ENCODE measurements around the gene IGFN1. TPM values are rescaled to one million over a fixed set of nuclear protein-coding genes. Genes with fewer than 3 reads are reported as not detected.
"Not testable (repeated sequence)": the region's sequence is repeated elsewhere in the genome, so short reads cannot be mapped to it uniquely, and the experiment has no call there.

Gene IGFN1
- total RNA-seq, 2 experiments from 2014 or later = not detected

DNA sequence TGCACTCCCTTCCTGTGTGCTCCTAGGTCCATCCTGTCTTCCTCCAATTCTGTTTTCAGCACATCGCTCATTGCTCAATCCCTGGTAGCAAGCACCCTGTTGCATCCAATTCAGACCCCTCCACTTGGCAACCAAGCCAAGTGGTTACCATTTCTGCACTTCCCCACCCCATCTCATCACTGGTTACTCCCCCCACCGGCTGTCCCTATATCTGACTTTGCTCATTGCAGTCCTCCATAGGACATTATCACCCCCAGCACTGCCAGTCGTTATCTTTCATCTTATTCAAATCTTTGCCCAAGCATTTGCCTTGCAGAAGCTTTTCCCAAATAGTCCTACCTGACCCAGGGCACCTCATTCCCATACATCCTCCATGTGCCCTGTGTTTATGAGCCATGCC, 34.3 kb upstream of the IGFN1 start:
- H3K4me3 Mint-ChIP-seq = peak overlapping the region; percentile 63
- DNase-seq = no peak
- H3K27ac Mint-ChIP-seq = no peak overlapping the region
- H3K9me3 Mint-ChIP-seq = no peaks in the 10 kb centered on the region
- intact Hi-C loops (cut with DNase I, micrococcal nuclease) = loop anchor here in 1 of 2 experiments (5.0 to 10.0 kb wide), 6 partner anchors 134 to 988 kb away; partner anchors contain the start of genes ARL8A, CSRP1, KIF21B and ZNF281
- TF ChIP-seq, protein P1, sequence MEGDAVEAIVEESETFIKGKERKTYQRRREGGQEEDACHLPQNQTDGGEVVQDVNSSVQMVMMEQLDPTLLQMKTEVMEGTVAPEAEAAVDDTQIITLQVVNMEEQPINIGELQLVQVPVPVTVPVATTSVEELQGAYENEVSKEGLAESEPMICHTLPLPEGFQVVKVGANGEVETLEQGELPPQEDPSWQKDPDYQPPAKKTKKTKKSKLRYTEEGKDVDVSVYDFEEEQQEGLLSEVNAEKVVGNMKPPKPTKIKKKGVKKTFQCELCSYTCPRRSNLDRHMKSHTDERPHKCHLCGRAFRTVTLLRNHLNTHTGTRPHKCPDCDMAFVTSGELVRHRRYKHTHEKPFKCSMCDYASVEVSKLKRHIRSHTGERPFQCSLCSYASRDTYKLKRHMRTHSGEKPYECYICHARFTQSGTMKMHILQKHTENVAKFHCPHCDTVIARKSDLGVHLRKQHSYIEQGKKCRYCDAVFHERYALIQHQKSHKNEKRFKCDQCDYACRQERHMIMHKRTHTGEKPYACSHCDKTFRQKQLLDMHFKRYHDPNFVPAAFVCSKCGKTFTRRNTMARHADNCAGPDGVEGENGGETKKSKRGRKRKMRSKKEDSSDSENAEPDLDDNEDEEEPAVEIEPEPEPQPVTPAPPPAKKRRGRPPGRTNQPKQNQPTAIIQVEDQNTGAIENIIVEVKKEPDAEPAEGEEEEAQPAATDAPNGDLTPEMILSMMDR (IDR thresholded peaks at IDR 0.05) = no peak
- ChIA-PET POLR2A (no interaction called here), CTCF (interaction anchor here (1.8 kb wide), 1 partner anchor 37 kb away, joined by 4 read pairs; no protein-coding TSS in a partner anchor)
- Histone ChIP-seq H3K4me3 (ENCODE audit: low read length) (no peak overlapping the region), H3K36me3 (ENCODE audit: insufficient read depth, low read length) (peaks cover 3% of the 10 kb centered on the region), H3K27me3 (ENCODE audit: control insufficient read depth in 1 of 2, insufficient read depth in 2 of 2, low read length in 2 of 2) (no peaks in the 10 kb centered on the region), H3K4me1 (ENCODE audit: insufficient read depth, low read length) (peaks cover 15% of the 10 kb centered on the region), H3K27ac (ENCODE audit: low read depth in 1 of 2, low read length in 2 of 2) (no peak overlapping the region), H3K9me3 (ENCODE audit: control insufficient read depth in 1 of 2, insufficient read depth in 1 of 2, low read length in 2 of 2) (no peaks in the 10 kb centered on the region)
- peaks cover 19% of the 10 kb centered on the region for H3K27me3 Mint-ChIP-seq
- H3K36me3 Mint-ChIP-seq (ENCODE audit: low read depth) = peaks cover 8% of the 10 kb centered on the region
- no peak for ATAC-seq (ENCODE audit: poor library complexity)
- peaks cover 26% of the 10 kb centered on the region for H3K4me1 Mint-ChIP-seq (ENCODE audit: low read depth)

DNA sequence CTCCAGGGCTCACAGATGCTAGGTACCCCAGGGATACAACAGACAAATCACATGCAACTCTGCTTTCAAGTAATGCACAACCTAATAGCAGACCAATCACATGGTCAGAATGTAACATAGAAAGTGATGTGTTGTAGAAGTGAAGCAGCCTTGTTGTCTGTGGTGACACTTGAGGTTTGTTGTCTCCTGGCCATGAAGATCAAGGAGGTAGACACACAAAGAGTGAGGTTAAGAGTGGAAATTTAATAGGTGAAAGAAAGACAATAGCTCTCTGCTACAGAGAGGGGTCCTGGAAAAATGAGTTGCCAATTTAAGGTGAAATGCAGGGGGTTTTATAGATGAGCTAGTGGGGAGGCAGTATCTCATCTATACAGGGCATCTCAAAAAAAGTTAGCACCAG, 33.8 kb upstream of the IGFN1 start:
- peak overlapping the region; percentile 63 for H3K4me3 Mint-ChIP-seq

DNA sequence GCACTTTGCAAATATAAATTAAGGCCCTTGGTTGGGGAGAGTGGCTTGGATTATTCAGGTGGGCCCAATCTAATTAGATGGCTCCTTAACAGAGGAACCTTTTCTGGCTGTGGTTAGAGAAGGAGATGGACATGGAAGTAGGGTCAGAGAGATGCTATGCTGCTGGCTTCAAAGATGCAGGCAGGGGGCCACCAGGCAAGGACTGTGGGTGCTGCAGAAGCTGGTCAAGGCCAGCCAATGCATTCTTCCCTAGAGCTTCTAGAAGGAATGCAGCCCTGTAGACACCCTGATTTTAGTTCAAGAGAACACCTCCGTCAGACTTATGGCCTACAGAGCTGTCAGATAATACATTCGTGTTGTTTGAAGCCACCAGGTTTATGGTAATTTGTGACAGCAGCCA, 32.7 kb upstream of the IGFN1 start:
- intact Hi-C loops (cut with DNase I, micrococcal nuclease) = loop anchor here in 1 of 2 experiments (5.0 to 10.0 kb wide), 6 partner anchors 136 to 987 kb away; partner anchors contain the start of genes ARL8A, CSRP1, KIF21B and ZNF281

More for the DNA sequence above, 33.8 kb upstream of the IGFN1 start:
- TF ChIP-seq, protein P1 (IDR thresholded peaks at IDR 0.05) = no peak
- H3K4me1 Mint-ChIP-seq (ENCODE audit: low read depth) = peaks cover 24% of the 10 kb centered on the region
- CTCF ChIA-PET = interaction anchor here (0.6 to 1.8 kb wide), 2 partner anchors 20 to 38 kb away, joined by 3 to 4 read pairs; no protein-coding TSS in a partner anchor
- H3K27ac Mint-ChIP-seq = no peak overlapping the region
- Histone ChIP-seq H3K4me3 (ENCODE audit: low read length) (no peak overlapping the region), H3K36me3 (ENCODE audit: insufficient read depth, low read length) (no peaks in the 10 kb centered on the region), H3K27ac (ENCODE audit: low read depth in 1 of 2, low read length in 2 of 2) (no peak overlapping the region), H3K4me1 (ENCODE audit: insufficient read depth, low read length) (peaks cover 15% of the 10 kb centered on the region), H3K27me3 (ENCODE audit: control insufficient read depth in 1 of 2, insufficient read depth in 2 of 2, low read length in 2 of 2) (no peaks in the 10 kb centered on the region), H3K9me3 (ENCODE audit: control insufficient read depth in 1 of 2, insufficient read depth in 1 of 2, low read length in 2 of 2) (no peaks in the 10 kb centered on the region)
- intact Hi-C loops (cut with DNase I, micrococcal nuclease) = loop anchor here in 1 of 2 experiments (5.0 to 10.0 kb wide), 6 partner anchors 135 to 988 kb away; partner anchors contain the start of genes ARL8A, CSRP1, KIF21B and ZNF281
- ATAC-seq (ENCODE audit: poor library complexity) = no peak
- no peak for DNase-seq
- H3K9me3 Mint-ChIP-seq = no peaks in the 10 kb centered on the region
- H3K36me3 Mint-ChIP-seq (ENCODE audit: low read depth) = peaks cover 5% of the 10 kb centered on the region
- POLR2A ChIA-PET = no interaction called here
- peaks cover 19% of the 10 kb centered on the region for H3K27me3 Mint-ChIP-seq

DNA sequence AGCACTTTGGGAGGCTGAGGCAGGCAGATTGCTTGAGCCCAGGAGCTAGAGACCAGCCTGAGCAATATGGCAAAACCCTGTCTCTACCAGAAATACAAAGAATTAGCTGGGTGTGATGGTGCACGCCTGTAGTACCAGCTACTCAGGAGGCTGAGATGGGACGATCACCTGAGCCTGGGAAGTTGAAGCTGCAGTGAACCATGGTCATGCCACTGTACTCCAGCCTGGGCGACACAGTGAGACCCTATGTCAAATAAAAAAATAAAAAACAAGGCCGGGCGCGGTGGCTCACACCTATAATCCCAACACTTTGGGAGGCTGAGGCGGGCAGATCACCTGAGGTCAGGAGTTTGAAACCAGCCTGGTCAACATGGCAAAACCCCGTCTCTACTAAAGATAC, 27.6 kb upstream of the IGFN1 start:
- H3K9me3 ChIP-seq (ENCODE audit: control insufficient read depth in 1 of 2, insufficient read depth in 1 of 2, low read length in 2 of 2); H3K9me3 Mint-ChIP-seq; H3K4me1 Mint-ChIP-seq (ENCODE audit: low read depth); H3K36me3 ChIP-seq (ENCODE audit: insufficient read depth, low read length); H3K27ac ChIP-seq (ENCODE audit: low read depth in 1 of 2, low read length in 2 of 2); H3K4me3 ChIP-seq (ENCODE audit: low read length); H3K27ac Mint-ChIP-seq; intact Hi-C loops (cut with DNase I, micrococcal nuclease); H3K4me1 ChIP-seq (ENCODE audit: insufficient read depth, low read length); H3K36me3 Mint-ChIP-seq (ENCODE audit: low read depth); DNase-seq; H3K4me3 Mint-ChIP-seq; ATAC-seq (ENCODE audit: poor library complexity); POLR2A ChIA-PET; H3K27me3 ChIP-seq (ENCODE audit: control insufficient read depth in 1 of 2, insufficient read depth in 2 of 2, low read length in 2 of 2): not testable (repeated sequence)
- peaks cover 12% of the 10 kb centered on the region for H3K27me3 Mint-ChIP-seq
- CTCF ChIA-PET = interaction anchor here (0.6 kb wide), 1 partner anchor 13 kb away, joined by 3 read pairs; no protein-coding TSS in a partner anchor

More for the DNA sequence above, 32.7 kb upstream of the IGFN1 start:
- H3K27ac ChIP-seq (ENCODE audit: low read depth in 1 of 2, low read length in 2 of 2) = no peak overlapping the region
- H3K9me3 Mint-ChIP-seq = no peaks in the 10 kb centered on the region
- ChIA-PET CTCF (no interaction called here), POLR2A (no interaction called here)
- H3K9me3 ChIP-seq (ENCODE audit: control insufficient read depth in 1 of 2, insufficient read depth in 1 of 2, low read length in 2 of 2) = no peaks in the 10 kb centered on the region
- no peaks in the 10 kb centered on the region for H3K27me3 ChIP-seq (ENCODE audit: control insufficient read depth in 1 of 2, insufficient read depth in 2 of 2, low read length in 2 of 2)
- H3K36me3 Mint-ChIP-seq (ENCODE audit: low read depth) = peaks cover 5% of the 10 kb centered on the region
- H3K4me3 ChIP-seq (ENCODE audit: low read length) = no peak overlapping the region
- H3K27me3 Mint-ChIP-seq = peaks cover 19% of the 10 kb centered on the region
- H3K4me1 Mint-ChIP-seq (ENCODE audit: low read depth) = peaks cover 17% of the 10 kb centered on the region
- TF ChIP-seq, protein P1 (IDR thresholded peaks at IDR 0.05) = no peak
- H3K27ac Mint-ChIP-seq = no peak overlapping the region
- peaks cover 15% of the 10 kb centered on the region for H3K4me1 ChIP-seq (ENCODE audit: insufficient read depth, low read length)
- no peaks in the 10 kb centered on the region for H3K36me3 ChIP-seq (ENCODE audit: insufficient read depth, low read length)
- DNase-seq (no peak), ATAC-seq (ENCODE audit: poor library complexity) (no peak)
- H3K4me3 Mint-ChIP-seq = no peak overlapping the region

All from CD4-positive, alpha-beta T cell (primary cell).